Activated gamma-delta T cell treated with Interleukin-2 at 50 U/mL for 16 hours (primary cell): ENCODE data around the gene GCN1.

Source experiments
- DNase-seq: peaks from one replicate; pipeline ENCODE4 v3.0.0-alpha.2; 2020

GCN1 gene

DNA sequence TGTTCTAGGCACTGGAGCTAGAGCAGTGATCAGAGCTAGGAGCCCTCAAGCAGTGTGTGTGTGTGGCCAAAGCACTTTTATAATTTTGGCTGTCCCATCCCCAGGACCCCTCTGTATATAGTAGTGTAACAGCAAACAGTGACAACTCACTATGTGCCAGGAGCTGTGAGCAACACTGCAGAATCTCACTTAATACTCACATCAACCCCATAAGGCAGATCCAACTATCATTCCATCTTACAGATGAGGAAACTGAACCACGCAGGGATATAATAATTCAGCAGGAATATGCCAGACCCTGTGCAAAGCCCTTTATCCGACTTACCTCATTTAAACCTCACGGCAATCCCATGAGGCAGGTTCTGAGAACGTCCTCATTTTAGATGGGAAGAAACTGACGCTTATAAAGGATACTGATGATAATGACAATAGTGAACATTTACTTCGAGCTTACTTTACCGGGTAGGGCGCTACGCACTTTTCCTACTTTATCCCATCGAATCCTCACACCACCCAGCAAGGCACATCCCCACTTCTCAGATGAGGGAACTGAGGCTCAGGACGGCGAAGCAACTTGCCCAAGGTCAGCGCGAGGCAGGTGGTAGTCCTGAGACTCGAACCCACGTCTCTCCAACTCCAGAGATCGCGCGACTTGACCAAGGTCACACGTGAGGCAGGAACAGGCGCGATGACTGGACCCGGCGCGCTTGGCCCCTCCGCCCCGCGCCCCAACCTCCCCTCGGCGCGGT, 78.6 kb downstream of the GCN1 start:
- DNase-seq = no peak

DNA sequence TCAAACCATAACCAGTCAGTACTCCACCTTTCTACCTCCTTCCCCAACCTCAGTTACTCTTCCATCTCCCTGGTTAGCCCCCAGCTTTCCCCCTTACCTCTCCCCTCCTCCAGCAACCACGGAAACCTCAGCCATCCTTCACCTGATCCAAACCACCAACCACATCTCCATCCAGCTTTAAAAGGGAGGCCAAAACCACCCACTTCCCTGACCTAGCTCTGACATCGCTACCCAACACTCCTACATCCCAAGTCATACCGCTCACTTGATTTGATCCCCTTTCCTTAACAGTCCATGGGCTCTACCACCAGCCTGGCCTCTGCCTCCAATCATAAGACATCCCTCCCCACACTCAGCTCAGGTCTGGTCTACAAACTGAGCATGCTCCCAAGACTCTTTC, 79.4 kb downstream of the GCN1 start:
- DNase-seq = no peak

DNA sequence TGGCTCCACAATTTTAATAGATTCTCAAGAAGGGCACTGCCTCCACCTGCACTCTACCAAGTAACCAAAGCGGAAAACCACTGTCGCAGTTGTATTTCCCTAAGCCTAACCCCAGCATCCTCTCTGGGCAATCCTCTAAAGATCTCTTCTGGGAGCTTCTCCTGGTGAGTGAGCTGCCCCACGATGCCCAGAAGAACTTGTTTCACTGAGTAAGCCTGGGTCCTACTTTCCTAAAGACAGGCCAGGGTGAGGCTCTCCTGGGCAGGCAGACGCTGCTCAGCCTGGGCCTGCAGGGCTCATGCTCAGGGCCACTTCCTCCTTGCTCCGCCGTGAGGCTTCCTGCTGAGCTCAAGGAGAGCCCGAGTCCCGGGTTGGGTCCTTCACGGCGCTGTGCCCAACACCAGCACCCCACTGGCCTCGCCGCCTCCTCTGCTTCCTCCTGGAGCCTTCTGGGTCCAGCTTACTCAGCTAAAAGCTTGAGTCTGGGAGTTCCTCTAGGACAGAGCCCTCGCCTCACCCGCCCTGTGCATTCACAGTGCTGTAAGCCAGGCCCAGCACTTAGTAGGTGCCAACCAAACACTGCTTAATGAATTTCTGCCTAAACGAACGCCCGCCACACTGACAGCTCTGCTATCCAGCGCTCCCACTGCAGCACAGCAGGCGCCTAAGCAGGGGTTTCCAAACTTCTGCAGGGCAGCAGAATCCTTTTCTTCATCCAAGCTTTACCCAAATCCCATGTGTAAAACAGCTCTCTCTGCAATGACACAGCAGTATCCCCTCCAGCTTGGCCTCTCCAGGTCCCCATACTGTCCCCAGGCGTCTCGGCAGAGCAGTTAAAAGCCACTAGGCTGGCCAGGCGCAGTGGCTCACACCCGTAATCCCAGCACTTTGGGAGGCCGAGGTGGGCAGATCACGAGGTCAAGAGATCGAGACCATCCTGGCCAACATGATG, 83.7 kb downstream of the GCN1 start:
- DNase-seq = peak; percentile 43

DNA sequence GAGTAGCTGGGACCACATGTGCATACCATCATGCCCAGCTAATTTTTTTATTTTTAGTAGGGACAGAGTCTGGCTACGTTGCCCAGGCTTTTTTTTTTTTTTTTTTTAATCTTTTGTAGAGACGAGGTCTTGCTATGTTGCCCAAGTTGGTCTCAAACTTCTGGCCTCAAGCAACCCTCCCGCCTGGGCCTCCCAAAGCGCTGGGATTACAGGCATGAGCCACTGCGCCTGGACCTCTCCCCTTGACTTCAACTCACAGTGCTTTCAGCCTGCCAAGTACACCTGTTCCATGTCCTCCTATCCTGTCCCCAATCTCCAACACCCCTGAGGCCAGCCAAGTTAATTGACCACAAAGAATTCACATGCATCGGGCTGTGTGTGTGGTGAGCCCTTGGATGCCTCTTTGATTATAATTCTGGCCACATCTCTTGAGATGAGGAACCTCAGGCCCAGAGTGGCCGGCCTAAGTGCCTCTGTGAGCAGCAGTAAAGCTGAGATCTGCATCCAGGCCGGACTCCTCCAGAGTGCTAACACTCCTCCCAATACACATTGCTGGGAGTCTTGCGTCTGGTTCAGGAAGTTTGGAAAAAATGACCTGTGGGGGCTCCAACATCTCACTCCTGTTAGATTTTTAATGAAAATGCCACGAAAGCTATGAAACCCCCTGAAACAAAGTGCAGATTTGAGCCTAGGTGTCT, 84.8 kb downstream of the GCN1 start:
- no peak for DNase-seq

DNA sequence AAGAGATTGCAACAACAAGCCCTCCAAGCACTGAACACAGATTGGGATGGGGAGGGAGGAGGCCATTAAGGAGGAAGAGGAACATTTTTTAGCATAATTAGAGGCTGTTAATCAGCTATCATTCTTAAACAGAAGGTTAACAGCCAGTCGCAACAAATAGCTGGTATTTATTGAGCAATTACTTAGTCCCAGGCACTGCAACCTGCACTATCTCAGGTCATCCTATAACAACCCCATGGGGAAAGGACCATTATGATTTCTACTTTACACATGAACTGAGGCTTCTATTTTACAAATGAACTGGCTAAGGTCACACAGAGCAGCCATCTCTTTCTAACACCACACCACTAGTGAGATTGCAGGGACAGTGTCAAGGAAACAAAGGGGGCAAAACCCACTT, 88.4 kb downstream of the GCN1 start:
- DNase-seq = no peak

DNA sequence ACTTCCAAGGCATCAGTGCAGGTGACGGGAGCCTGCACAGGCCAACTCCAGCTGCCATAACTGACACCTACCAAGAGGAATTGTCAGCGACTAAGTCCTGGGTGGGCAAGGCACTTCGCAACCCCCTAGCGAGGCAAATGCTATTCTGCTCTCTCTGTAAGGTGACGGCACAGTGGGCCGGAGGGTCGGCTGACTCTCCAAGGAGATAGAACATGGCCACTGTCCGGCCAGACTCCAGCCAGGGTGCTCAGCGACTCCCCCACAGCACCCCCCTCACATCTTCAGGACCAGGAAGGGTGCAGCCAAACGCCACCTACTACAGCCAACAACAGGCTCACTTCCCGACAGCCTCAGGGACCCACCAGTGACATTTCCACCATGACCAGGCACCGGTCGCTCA, 91.1 kb downstream of the GCN1 start:
- DNase-seq = no peak

DNA sequence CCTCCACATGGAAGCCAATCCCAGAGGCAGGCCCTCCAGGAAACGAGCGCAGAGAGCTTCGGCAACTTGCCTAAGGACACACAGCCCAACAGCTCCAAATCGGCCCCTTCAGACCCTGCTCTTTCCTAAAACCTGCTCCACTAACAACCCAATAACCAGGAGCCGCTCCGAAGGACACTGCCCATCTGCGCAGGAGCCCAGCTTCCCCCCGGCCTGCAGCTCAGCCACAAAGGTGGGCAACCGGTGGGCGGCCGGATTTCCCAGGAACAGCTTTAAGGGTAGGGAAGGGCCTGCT, 91.5 kb downstream of the GCN1 start:
- no peak for DNase-seq

DNA sequence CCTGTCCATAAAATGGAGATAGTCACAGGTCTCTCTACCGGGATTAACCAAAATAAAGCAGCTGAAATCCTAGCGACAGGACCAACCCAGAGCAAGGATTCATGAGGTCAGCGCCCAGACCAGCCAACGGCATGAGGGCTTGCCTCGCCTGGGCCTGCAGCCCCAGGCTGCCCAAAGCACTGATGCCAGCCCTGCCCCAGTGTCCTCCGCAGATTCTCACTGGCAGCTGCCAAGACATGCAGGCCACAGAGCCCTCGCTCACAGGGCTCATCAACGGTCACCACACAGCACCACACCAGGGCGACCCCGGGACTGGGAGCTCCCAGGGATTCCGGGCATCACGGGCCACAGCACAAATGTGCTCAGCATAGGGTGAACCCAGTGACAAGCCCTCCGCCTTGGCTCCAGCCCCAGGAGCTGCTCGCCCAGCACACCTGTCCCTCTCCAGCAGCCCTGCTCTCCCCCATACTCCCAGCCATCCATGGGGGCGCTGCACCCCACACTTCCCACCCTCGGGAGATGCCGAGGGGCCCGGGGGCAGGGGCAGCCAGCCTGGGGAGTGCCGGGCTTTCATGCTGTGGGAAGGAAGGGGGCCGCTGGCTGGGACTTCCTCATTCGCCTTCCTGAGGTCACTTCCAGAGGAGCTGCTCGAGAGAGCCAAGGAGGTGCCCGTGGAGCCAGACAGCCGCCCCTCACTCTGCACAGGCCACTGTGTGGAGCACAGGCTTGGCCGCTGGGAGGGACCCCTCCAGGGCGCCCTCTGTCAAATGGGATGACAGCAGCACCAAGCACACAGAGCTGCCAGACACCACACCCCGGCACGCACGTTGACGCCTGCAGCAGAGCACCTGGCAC, 92.1 kb downstream of the GCN1 start:
- DNase-seq = no peak

DNA sequence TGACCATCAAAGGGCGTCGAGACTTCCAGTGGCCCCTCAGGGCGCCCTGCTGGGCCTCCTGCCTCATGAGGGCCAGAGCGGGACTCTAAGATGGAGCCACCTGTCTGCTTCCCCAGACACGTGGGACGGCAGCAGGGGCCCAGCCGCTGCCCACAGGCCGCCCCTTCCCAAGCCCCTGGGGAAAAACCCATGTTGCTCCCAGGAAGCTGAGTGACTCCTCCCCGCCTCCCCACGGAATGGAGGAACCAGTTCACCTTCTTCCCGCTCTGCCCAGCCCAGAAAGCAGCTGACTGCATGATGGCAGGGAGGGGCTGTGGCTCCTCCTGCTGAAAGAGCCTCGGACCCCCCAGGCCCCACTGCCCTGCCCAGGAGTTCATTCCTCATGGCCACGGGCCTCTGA, 92.9 kb downstream of the GCN1 start:
- no peak for DNase-seq

DNA sequence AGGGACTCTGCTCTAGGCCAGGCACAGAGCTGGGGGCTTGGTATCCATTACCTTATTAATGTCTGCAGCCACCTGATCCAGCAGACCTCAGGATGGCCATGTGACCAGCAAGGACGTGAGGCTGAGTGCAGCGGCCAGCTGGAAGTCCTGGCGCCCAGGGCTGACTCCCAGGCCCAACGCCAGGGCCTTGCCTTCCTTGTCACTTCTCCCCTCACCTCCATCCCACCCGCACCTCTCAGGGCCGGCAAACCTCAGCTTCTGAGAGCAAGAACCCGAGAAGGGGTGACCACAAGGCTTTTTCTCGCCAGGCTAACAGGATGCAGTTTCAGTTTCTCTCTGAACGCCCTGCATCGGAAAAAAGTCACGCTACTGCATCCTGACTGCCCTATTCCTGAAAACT, 93.3 kb downstream of the GCN1 start:
- DNase-seq = no peak

DNA sequence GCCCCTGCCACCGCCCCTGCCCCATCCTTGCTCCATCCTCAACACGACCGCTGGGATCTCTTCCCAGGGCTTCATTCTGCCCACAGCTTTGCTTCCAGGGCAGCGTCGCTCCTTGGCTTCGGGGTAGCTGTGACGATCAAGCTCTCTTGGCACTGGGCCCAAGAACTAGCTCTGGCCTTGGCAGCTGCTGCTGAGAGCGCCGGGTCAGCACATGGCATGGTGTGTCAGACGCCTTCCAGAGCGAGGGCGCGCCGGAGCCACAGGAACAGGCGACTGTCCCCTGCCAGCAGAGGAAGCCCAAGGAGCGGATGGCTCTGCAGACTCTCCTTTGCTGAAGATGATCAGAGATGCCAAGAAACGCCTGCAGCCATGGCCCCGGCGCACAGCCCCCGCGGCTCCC, 93.9 kb downstream of the GCN1 start:
- no peak for DNase-seq

DNA sequence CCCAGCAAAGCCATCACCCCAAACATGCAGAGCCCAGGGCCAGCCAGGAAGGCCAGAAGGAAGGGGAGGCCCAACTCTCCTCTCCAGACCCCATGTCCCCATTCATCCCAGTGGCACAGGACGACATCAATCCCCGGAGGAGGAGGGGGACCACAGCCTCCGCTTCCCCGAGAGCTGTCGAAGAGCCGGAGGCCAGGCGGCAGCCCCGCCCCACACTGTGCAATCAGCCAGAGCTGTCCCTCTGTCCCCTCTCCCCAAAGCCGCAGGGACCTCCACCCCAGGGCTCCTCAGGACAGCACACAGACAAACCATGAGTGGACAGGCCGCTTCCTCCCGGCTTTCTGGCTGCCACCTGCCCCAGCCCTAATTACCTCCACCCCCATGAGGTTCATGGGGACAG, 94.8 kb downstream of the GCN1 start:
- DNase-seq = no peak

DNA sequence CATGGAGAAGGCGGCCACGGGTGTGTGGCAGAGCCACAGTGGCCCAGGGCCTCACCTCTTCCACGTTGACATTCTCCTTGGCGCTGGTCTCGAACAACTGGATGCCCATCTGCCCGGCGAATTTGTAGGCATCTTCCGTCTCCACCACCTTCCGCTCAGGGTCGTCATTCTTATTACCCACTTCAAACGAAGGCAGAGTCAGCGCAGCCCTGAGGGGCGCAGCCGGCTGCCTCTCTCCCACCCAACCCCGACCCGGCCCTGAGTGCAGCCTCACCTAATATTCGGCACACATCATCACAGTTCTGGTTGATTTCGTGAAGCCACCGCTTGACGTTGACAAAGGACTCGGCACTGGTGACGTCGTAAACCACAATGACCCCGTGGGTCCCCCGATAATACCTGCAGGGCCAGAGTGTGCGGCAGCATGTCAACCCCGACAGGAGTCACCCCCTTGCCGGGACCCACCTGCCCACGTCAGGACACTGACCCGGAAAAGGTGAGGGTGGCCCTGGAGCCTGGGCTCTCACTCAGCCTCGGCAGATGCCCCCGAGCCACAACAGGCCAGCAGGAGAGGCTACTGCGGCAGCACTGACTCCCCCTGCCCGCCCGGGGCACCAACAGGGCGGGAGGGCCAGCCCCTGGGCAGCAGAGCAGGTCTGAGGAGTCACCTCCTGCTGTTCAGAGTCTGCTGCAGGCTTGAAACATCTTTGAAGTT, 95.6 kb downstream of the GCN1 start:
- no peak for DNase-seq

DNA sequence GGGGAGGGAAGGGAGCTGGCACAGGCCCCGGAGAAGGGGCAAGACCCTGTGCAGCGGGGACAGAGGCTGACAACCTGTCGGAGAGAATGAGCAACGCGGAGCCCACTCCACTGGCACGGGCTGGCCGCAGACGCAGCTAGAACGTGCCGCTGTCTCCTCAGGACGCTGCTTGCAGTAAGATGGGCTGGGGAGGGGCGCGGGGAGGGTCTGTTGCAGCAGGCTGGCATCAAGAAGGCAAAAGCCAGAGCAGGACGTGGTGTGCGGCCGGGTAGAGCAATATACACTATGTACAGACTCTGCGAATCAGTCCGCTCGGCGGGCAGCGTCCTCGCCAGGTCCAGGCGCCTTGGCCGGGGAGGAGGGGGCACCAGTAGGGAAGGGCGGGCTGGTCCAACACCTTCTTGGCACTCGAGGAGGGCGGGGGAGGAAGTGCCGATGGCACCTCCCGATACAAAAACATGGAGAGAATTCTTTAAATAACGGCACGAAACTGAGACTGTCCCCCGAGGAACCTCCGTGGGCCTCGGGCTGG, 97.8 kb downstream of the GCN1 start:
- no peak for DNase-seq

DNA sequence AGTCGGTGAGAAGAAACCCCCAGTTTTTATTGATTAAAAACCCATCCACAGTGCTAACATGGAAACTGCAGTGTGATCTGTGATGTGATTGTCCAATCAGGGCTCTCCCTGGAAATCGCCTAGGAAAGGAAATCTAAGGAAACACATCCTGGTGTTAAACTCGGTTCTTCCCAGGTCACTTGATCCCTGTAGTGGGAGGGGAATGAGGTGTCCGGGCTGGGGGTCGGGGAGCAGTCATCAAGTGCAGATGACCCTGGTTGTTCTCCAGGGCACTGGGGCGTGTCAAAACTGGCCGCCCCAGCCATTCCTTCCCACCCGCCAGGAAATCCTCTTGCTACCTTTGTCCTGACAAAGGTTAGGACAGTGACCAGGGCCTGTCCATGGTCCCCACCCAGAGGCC, 98.8 kb downstream of the GCN1 start:
- no peak for DNase-seq

DNA sequence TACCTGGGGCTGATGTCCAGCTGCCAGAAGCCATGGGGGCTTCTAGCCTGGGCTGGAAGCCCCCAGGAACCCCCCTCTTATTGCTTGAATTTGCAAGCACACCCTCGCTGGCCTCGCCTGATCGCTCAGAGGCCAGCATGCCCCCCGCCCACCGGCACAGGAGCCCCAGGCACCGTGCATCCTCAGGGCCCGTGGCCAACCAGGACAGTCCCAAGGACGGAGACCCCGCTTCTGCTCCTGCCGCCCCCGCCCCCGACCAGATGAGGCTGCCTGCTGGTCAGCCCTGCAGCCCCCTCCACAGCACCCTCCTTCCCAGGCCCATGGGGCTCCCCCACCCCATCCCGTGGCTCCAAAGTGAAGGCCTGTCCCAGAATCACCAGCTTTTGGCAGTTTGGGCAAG, 99.2 kb downstream of the GCN1 start:
- no peak for DNase-seq

DNA sequence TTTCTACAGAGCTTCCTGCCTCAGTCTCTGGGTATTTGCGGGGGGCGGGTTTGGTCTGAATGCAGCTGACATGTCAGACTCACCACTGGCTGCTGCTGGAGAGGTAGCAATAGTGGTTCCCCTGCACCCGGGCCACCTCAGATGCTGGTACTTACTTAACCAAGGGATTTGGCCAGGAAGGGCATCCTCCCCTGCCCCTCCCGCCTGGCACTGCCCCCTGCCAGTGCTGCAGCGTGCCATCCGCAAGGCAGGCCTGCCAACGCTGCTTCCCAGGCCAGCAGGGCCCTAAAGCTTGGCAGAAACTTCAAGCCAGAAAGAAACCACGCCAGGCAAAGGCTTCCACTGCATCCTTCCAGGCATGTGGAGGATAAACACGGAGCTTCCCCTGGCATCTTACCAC, 100.0 kb downstream of the GCN1 start:
- DNase-seq = no peak

DNA sequence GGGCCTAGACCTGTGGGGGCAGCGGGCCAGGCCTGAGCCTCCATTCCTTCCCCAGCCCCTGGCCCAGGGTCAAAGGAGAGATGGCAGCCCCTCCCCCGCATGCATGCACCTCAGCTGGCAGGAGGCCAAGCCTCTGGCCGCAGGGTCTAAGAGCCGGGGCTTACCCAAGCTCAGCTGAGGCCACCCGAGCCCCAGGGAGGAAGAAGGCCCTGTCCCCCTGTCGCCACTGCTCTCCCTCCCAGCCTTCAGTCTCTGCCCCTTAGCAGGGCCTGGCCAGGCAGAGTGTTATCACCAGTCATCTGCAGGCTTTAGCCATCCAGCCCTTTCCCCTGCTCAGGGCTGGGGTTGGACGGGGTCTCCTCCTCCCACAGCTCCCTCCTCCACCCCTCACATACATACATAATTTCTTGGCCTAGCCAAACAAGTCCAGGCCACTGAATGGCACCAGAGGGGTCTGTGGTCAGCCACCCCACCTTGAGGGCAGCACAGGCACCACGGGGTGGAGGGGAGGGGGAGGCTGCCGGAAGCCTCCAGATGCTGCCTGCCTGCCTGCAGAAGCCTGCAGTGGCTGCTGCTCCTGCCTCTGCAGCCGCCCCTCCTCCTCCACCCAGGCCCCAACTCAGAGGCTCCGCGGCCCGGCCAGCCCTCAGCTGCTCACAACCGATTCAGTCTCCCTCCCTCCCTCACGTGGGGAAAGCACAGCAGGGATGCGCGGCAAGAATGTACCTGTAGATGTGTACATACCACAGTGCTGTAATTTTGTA, 100.7 kb downstream of the GCN1 start:
- no peak for DNase-seq

DNA sequence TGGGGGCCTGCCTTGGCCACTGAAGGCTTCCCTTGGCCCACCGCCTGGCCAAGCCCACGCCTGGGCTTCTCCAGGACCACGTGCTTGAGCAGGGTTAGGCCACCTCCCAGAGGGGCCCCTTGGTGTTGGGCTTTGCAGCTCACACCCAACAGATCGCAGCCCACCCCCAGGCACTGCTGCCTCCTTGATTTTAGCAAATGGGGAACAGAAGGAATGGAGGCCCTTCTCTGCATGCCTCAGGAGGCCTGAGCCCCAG, 101.3 kb downstream of the GCN1 start:
- no peak for DNase-seq

DNA sequence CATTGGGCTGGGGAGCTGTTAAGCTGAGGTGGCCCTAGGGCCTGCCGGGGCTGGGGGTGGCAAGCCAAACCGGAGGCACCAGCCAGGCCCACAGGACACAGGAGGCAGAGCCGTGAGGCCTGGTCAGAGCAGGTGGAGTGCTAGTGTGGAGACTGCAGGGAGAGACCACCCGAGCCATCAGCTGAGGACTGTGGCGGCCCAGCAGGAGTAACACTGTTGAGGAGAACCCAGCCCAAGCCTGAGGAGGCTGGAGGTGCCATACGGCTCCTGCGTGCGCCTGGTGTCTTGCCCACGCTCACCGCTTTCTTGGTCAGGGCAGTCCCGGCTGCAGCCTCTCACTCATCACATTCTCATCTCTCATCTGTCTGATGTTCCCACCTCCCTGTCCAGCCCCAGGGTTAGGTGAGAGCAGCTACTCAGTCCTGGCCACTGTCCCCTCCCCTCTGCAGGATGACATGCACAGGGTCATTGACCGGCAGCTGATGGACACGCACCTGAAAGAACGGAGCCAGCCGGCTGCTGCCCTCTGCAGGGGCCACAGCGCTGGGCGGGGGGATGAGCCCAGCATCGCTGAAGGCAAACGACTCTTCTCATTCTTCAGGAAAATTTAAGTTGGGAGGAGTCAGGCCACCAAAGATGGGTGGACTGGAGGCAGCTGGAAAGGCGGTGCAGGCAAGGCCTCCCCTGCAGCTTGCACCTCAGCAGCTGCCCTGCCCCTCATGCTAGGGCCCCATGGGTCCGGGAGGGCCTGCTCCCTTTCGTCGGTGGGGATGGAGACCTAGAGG, 101.8 kb downstream of the GCN1 start:
- DNase-seq = no peak
